ENCODE measurements around the gene GRIK2. TPM values are rescaled to one million over a fixed set of nuclear protein-coding genes. Genes with fewer than 3 reads are reported as not detected.

GRIK2 gene
- total and polyA plus RNA-seq, 2 donors (not counting 3 experiments of a cell fraction or from before 2014, with no cell fraction given): not detected

DNA sequence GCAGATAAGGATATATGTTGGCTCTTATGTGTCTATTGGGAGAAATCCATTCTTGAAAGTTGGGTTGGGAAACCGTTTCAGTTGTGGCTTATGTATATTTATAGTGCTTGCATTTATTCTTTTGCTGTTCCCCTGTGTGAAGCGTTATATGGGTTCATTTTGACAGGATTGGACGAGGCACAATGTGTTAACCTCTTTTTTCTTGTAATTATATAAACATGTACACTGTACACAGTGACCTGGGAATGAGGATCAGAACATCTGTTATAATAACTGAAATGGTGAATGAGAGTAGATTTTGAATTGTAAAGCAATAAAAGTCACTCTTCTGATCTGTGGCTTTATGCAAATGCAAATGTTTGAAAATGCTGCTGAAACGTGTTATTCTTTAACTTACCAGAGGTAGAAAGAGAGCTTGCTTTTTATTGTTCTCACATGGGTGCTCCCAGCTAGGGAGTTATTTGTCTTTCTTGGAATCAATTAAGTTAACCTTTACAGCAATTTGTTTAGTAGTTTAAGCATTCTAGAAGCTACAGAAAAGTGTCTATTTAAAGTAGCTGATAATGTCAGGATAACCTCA lies 213.7 kb downstream of the GRIK2 start:
- ChIA-PET POLR2A (no interaction called here), CTCF (no interaction called here)
- FAIRE-seq (no peak), DNase-seq (ENCODE audit: low read depth, low spot score) (no peak)
- H4K20me1 ChIP-seq (replicated peaks; ENCODE audit: control insufficient read depth, extremely low read depth, insufficient read depth, low read length): no peaks in the 10 kb centered on the region
- intact Hi-C loops (cut with micrococcal nuclease): no loop called here
- no peaks in the 10 kb centered on the region for H3K79me2 ChIP-seq (ENCODE audit: control insufficient read depth, insufficient read depth, low read length)
- H3K4me3 ChIP-seq (replicated peaks in 1 of 3; ENCODE audit: insufficient read depth in 1 of 3, low read depth in 1 of 3, low read length in 3 of 3): no peak overlapping the region
- H3K4me1 ChIP-seq (ENCODE audit: control insufficient read depth, extremely low read depth, insufficient read depth, low read length): no peaks in the 10 kb centered on the region
- H3K9ac ChIP-seq (replicated peaks; ENCODE audit: extremely low read depth, insufficient read depth, low read length): no peak overlapping the region
- no peak overlapping the region for H3K27ac ChIP-seq (ENCODE audit: insufficient read depth, low read depth, low read length)
- dilution Hi-C loops (cut with MboI; ENCODE audit: extremely low pct_ligation_motif_present, low sequenced_read_pairs): no loop called here
- H3K27me3 ChIP-seq (ENCODE audit: control insufficient read depth in 2 of 2, insufficient read depth in 2 of 2, low read length in 2 of 2): no peaks in the 10 kb centered on the region
- H3K9me3 ChIP-seq (replicated peaks; ENCODE audit: control insufficient read depth, insufficient read depth, low read length): no peaks in the 10 kb centered on the region
- TF ChIP-seq POLR2A (IDR thresholded peaks at IDR 0.05; ENCODE audit: low read depth, low read length) (no peak), GATA2 (IDR thresholded peaks at IDR 0.05; ENCODE audit: insufficient read depth, insufficient read length, low read depth, low read length) (no peak), MYC (IDR thresholded peaks at IDR 0.05; ENCODE audit: low read depth, low read length) (no peak), EZH2 (IDR thresholded peaks at IDR 0.05; ENCODE audit: borderline replicate concordance, low read depth, low read length, severe bottlenecking) (no peak), FOS (IDR thresholded peaks at IDR 0.05; ENCODE audit: borderline replicate concordance, insufficient read depth, low read length) (no peak), CTCF (IDR thresholded peaks at IDR 0.05; ENCODE audit: extremely low read depth in 1 of 2, insufficient read depth in 1 of 2, low read depth in 1 of 2, low read length in 2 of 2) (no peak), POLR2AphosphoS5 (IDR thresholded peaks at IDR 0.05; ENCODE audit: insufficient read depth, low read depth, low read length) (no peak), JUN (IDR thresholded peaks at IDR 0.05; ENCODE audit: borderline replicate concordance, insufficient read depth, insufficient read length, low read depth) (no peak)
- TF ChIP-seq, protein P1, sequence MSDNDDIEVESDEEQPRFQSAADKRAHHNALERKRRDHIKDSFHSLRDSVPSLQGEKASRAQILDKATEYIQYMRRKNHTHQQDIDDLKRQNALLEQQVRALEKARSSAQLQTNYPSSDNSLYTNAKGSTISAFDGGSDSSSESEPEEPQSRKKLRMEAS (IDR thresholded peaks at IDR 0.05; ENCODE audit: insufficient read depth, insufficient read length): no peak
- no peak overlapping the region for H3K4me2 ChIP-seq (ENCODE audit: insufficient read depth, low read length)
- H3K9me1 ChIP-seq (replicated peaks; ENCODE audit: control insufficient read depth, extremely low read depth, insufficient read depth, low read length): no peaks in the 10 kb centered on the region
- H2AFZ ChIP-seq (ENCODE audit: low read depth, low read length): no peak overlapping the region
- no peaks in the 10 kb centered on the region for H3K36me3 ChIP-seq (ENCODE audit: control insufficient read depth in 2 of 2, extremely low read depth in 1 of 2, insufficient read depth in 2 of 2, low read length in 2 of 2)
- no TSS peak for BruUV-seq (replicated peaks)

Data from endothelial cell of umbilical vein (primary cell).